Pancreas (tissue), 10 donors: Measurements from ENCODE around the gene NDUFAF7. TPM values are rescaled to one million over a fixed set of nuclear protein-coding genes. Genes with fewer than 3 reads are reported as not detected.
"Not testable (repeated sequence)": the region's sequence is repeated elsewhere in the genome, so short reads cannot be mapped to it uniquely, and the experiment has no call there.

Experiments used
- ATAC-seq, 4 donors: fragments of 200-7000 bp; cut with Tn5 transposase; one replicate each; pipeline versions ENCODE4 v1.8.0 to v1.9.1; 2020; ENCODE audit warnings: mild to moderate bottlenecking in 4 of 4, moderate library complexity in 4 of 4
- DNase-seq, 6 donors: peaks; one replicate each; pipeline ENCODE4 v3.0.0-alpha.2; 2020
- FAIRE-seq: peaks from 2 replicates; lab custom pipeline; 2012; peaks lifted over from hg19 to GRCh38; lab: Jason Lieb, UNC
- H3K27ac ChIP-seq, 4 donors: fragments of 200-600 bp; sonication (generic); 1 replicate in 3 of 4; 2 replicates in 1 of 4; pipeline versions ENCODE4 v1.5.0 to v1.8.0; 2020
- H3K27me3 ChIP-seq, 4 donors: fragments of 200-600 bp; one replicate each; pipeline ENCODE4 v1.8.0; 2021
- H3K36me3 ChIP-seq, 3 donors: fragments of 200-600 bp; sonication (generic) in 1 of 3; one replicate each; pipeline versions ENCODE4 v1.5.0 to v1.8.0; 2020 to 2021
- H3K4me1 ChIP-seq, 3 donors: fragments of 200-600 bp; one replicate each; pipeline ENCODE4 v1.8.0; 2021
- H3K4me3 ChIP-seq, 4 donors: fragments of 200-600 bp; sonication (generic) in 2 of 4; one replicate each; pipeline versions ENCODE4 v1.5.0 to v1.8.0; 2020 to 2021
- H3K9me3 ChIP-seq, 4 donors: fragments of 200-600 bp; one replicate each; pipeline ENCODE4 v1.8.0; 2021
- CTCF ChIP-seq, 4 donors: fragments of 200-600 bp; sonication (generic) in 3 of 4; IDR thresholded peaks; one replicate each; pipeline versions ENCODE4 v1.5.0 to v1.8.0; 2021; ENCODE audit warnings: antibody characterized with exemption in 4 of 4
- WGBS, 2 donors: extraction: QIAGEN DNeasy Blood & Tissue Kit; methylation state at CpG; one replicate each; pipeline ENCODE4 v1.1.7; 2013; 5-methylcytosine and 5-hydroxymethylcytosine counted together
- intact Hi-C, 3 donors: fragments of 100-400 bp; cut with DNase I; formaldehyde crosslinking; loops; one replicate each; pipeline versions ENCODE4 v1.11.1 to v1.14.2; 2022
- polyA plus RNA-seq, 2 donors: library from polyadenylated mRNA; stranded (reverse); fragments of 200-250 nt; gene quantifications; one replicate each; pipeline ENCODE4 v1.2.3, GENCODE V29; 2013
- total RNA-seq, 6 donors: library from RNA; stranded (reverse); fragmentation: NEBNext Ultra II Directional in 4 of 6; extraction: Animal tissue kit (Norgen Biotek cat#: 25700) in 4 of 6; gene quantifications; one replicate each; pipeline versions ENCODE4 v1.2.1 to v1.2.4, GENCODE V29; 2021 to 2023
- donor health status: healthy with polysubstance abuse.
- donor health status: DM: no; HTN: no; CAD: no; lungs with moderate emphysema.
- donor health status: DM: no; HTN: no; CAD: no.
- donor health status: control.
- donor health status: control.
- donor health status: Bipolar disorder and iron deficiency.
- donor health status: DM: yes; HTN: yes; CAD: no.
- donor health status: DM: no; HTN: no; CAD: no.
- donor health status: DM: no; HTN: no; CAD: no.
- donor health status: DM: yes; HTN: yes; CAD: no.

NDUFAF7 gene
- total and polyA plus RNA-seq, 8 donors, result 4.7 to 20.0 (median 7.5) TPM

DNA sequence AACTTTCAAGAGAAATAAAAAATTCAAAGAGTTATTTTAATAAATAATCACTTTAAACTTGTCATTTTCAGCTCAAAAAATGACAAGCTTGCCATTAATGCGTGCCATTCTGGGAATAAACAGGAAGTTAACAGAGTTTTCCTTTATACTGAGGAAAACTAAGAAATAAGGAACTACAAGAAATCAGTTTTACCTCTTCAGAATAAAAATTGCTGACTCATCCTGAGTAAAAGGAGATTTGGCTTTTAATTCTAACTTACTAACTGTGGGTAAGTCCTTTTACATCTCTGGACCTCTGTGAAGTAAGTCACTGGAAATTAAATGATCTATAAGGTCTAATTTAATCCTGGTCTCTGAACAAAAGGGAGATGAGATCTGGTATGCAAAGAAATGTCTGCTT lies 16.2 kb upstream of the NDUFAF7 start:
- intact Hi-C loops, result no loop called here
- no peaks in the 10 kb centered on the region for H3K27me3 ChIP-seq
- no peaks in the 10 kb centered on the region for H3K4me1 ChIP-seq
- H3K36me3 ChIP-seq, result peaks cover 7 to 73% (median 24%) of the 10 kb centered on the region in 3 donors
- no peak for DNase-seq
- no peak for FAIRE-seq
- no peak for TF ChIP-seq CTCF (IDR thresholded peaks at IDR 0.05)
- 90 to 92% methylated on average over 1 of the region's 1 CpG for WGBS, 2 donors
- no peaks in the 10 kb centered on the region for H3K9me3 ChIP-seq
- ATAC-seq, result no peak
- no peak overlapping the region for H3K27ac ChIP-seq
- H3K4me3 ChIP-seq, result no peak overlapping the region

- DNase-seq (no peak), FAIRE-seq (no peak), ATAC-seq (no peak)
- Histone ChIP-seq H3K36me3 (peaks cover 0 to 70% (median 13%) of the 10 kb centered on the region in 3 donors), H3K27me3 (no peaks in the 10 kb centered on the region), H3K4me1 (no peaks in the 10 kb centered on the region), H3K27ac (no peak overlapping the region), H3K4me3 (no peak overlapping the region), H3K9me3 (no peaks in the 10 kb centered on the region)
- intact Hi-C loops, result no loop called here
- TF ChIP-seq CTCF (IDR thresholded peaks at IDR 0.05), result no peak
- 74 to 75% methylated on average over 4 of the region's 4 CpGs for WGBS, 2 donors
Observed at GRCh38 chr2:37219046-37219445, 12.4 kb upstream of the NDUFAF7 start.

DNA sequence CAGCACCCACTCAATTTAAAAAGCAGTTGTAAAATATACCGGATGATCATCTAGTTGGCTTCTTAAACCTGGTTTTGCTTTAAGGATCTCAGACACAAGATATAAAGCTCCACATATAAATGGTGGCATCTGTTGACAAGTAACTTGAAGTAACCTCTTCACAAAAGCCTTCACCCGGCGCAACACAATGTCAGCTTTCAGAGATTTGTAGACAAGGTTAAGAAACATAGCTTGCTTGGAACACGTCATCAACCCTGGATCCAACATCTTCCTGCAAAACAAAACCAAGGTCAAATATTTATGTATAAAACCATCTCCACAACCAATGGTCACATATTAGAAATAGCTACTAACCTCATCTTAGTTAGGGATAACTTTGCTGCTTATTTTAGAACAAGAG lies 8.3 kb upstream of the NDUFAF7 start:
- Histone ChIP-seq H3K4me1 (peaks cover 0 to 4% (median 0%) of the 10 kb centered on the region in 3 donors), H3K27me3 (no peaks in the 10 kb centered on the region), H3K9me3 (no peaks in the 10 kb centered on the region), H3K36me3 (peaks cover 0 to 54% (median 5%) of the 10 kb centered on the region in 3 donors), H3K4me3 (no peak overlapping the region), H3K27ac (no peak overlapping the region)
- DNase-seq (no peak), FAIRE-seq (no peak), ATAC-seq (no peak)
- 92 to 96% methylated on average over 4 of the region's 4 CpGs for WGBS, 2 donors
- intact Hi-C loops, result no loop called here
- TF ChIP-seq CTCF (IDR thresholded peaks at IDR 0.05), result no peak

GRCh38 chr2:37224063-37224462 lies 7.4 kb upstream of the NDUFAF7 start:
- H3K36me3 ChIP-seq, result peaks cover 0 to 49% (median 5%) of the 10 kb centered on the region in 3 donors
- intact Hi-C loops, result no loop called here
- no peak for FAIRE-seq

DNA sequence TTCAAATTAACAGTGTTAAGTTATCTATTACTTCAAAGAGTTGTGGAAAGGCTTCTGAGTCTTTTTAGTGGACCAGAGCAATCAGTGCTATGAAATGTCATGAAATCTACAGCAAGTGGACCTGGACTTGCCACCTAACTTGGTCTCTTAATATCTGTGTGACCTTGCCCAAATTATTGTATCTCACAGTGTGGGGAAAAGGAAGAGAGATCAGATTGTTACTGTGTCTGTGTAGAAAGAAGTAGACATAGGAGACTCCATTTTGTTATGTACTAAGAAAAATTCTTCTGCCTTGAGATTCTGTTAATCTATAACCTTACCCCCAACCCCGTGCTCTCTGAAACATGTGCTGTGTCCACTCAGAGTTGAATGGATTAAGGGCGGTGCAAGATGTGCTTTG lies 6.3 kb upstream of the NDUFAF7 start:
- H3K4me3 ChIP-seq, DNase-seq, intact Hi-C loops, FAIRE-seq, H3K27me3 ChIP-seq, ATAC-seq, H3K9me3 ChIP-seq, H3K27ac ChIP-seq: not testable (repeated sequence)
- H3K36me3 ChIP-seq, result peaks cover 0 to 49% (median 5%) of the 10 kb centered on the region in 3 donors
- WGBS, 2 donors, result no CpG with 5 or more reads among the region's 2 CpGs
- H3K4me1 ChIP-seq, result peaks cover 7 to 13% (median 11%) of the 10 kb centered on the region in 3 donors

More at GRCh38 chr2:37224063-37224462, 7.4 kb upstream of the NDUFAF7 start:
- ATAC-seq (no peak), DNase-seq (no peak)
- no peak overlapping the region for H3K4me3 ChIP-seq
- H3K4me1 ChIP-seq, result peaks cover 0 to 4% (median under 1%) of the 10 kb centered on the region in 3 donors
- no peak for TF ChIP-seq CTCF (IDR thresholded peaks at IDR 0.05)
- whole genome bisulfite sequencing, 2 donors, result 99 to 100% methylated on average over 1 of the region's 1 CpG
- no peaks in the 10 kb centered on the region for H3K27me3 ChIP-seq
- H3K9me3 ChIP-seq, result no peaks in the 10 kb centered on the region
- H3K27ac ChIP-seq, result no peak overlapping the region
